Liver (tissue), 9 donors: ENCODE results near the gene UBAP2L. TPM values are rescaled to one million over a fixed set of nuclear protein-coding genes. Genes with fewer than 3 reads are reported as not detected.

Experiments
- DNase-seq: peaks from one replicate; pipeline ENCODE4 v3.0.0-alpha.2; 2017; ENCODE audit warnings: low spot score
- H3K27ac ChIP-seq, 2 donors: one replicate each; pipeline ENCODE4 v1.7.0; 2013; ENCODE audit warnings: inconsistent platforms in 2 of 2, low read length in 2 of 2, control low read depth in 1 of 2, low read depth in 1 of 2, mild to moderate bottlenecking in 1 of 2
- H3K27me3 ChIP-seq, 4 donors: one replicate each; pipeline versions ENCODE4 v1.6.1 to v1.7.0; 2013; ENCODE audit warnings: low read length in 3 of 4, inconsistent platforms in 1 of 4, mild to moderate bottlenecking in 1 of 4, moderate library complexity in 1 of 4; ENCODE audit not compliant: control insufficient read depth in 4 of 4, insufficient read depth in 4 of 4
- H3K36me3 ChIP-seq, 4 donors: one replicate each; pipeline versions ENCODE4 v1.6.1 to v1.7.0; 2013; ENCODE audit warnings: low read length in 3 of 4, mild to moderate bottlenecking in 3 of 4, low read depth in 1 of 4, moderate library complexity in 1 of 4; ENCODE audit not compliant: control insufficient read depth in 4 of 4, insufficient read depth in 3 of 4
- H3K4me1 ChIP-seq, 4 donors: one replicate each; pipeline versions ENCODE4 v1.6.1 to v1.7.0; 2013; ENCODE audit warnings: low read length in 3 of 4, mild to moderate bottlenecking in 3 of 4, moderate library complexity in 1 of 4; ENCODE audit not compliant: control insufficient read depth in 4 of 4, insufficient read depth in 4 of 4
- H3K4me3 ChIP-seq, 3 donors: one replicate each; pipeline versions ENCODE4 v1.6.1 to v1.7.0; 2013; ENCODE audit warnings: low read length in 3 of 3, control low read depth in 1 of 3, low read depth in 1 of 3, mild to moderate bottlenecking in 1 of 3
- H3K9ac ChIP-seq, 2 donors: one replicate each; pipeline ENCODE4 v1.7.0; 2013; ENCODE audit warnings: low read length in 2 of 2, mild to moderate bottlenecking in 2 of 2, moderate library complexity in 2 of 2, control low read depth in 1 of 2, low read depth in 1 of 2
- H3K9me3 ChIP-seq, 4 donors: one replicate each; pipeline versions ENCODE4 v1.6.1 to v1.7.0; 2013; ENCODE audit warnings: low read length in 3 of 4; ENCODE audit not compliant: control insufficient read depth in 4 of 4
- EGR1 ChIP-seq, 2 donors: IDR thresholded peaks; 2 replicates each; pipeline ENCODE4 v1.6.1; 2016 to 2018; ENCODE audit warnings: antibody characterized with exemption in 2 of 2, low read depth in 2 of 2
- FOXA1 ChIP-seq: IDR thresholded peaks from 2 replicates; pipeline ENCODE4 v1.6.1; 2016; ENCODE audit warnings: antibody characterized with exemption
- FOXA2 ChIP-seq: IDR thresholded peaks from 2 replicates; pipeline ENCODE4 v1.6.1; 2016; ENCODE audit warnings: antibody characterized with exemption
- GABPA ChIP-seq, 2 donors: IDR thresholded peaks in 1 of 2; conservative IDR thresholded peaks in 1 of 2; 2 replicates each; pipeline ENCODE4 v1.6.1; 2016; ENCODE audit warnings: antibody characterized with exemption in 2 of 2, mild to moderate bottlenecking in 1 of 2, moderate library complexity in 1 of 2
- HNF4A ChIP-seq, 2 donors: conservative IDR thresholded peaks; 2 replicates each; pipeline ENCODE4 v1.6.1; 2016; ENCODE audit warnings: antibody characterized with exemption in 2 of 2, mild to moderate bottlenecking in 2 of 2
- HNF4G ChIP-seq: IDR thresholded peaks from 2 replicates; pipeline ENCODE4 v1.6.1; 2016; ENCODE audit warnings: antibody characterized with exemption
- JUND ChIP-seq, 2 donors: IDR thresholded peaks; 2 replicates each; pipeline ENCODE4 v1.6.1; 2016; ENCODE audit warnings: antibody characterized with exemption in 2 of 2
- NR2F2 ChIP-seq: IDR thresholded peaks from 2 replicates; pipeline ENCODE4 v1.6.1; 2016; ENCODE audit warnings: antibody characterized with exemption
- RAD21 ChIP-seq, 2 donors: IDR thresholded peaks; 2 replicates each; pipeline ENCODE4 v1.6.1; 2016; ENCODE audit warnings: antibody characterized with exemption in 2 of 2, mild to moderate bottlenecking in 2 of 2
- RXRA ChIP-seq, 2 donors: IDR thresholded peaks; 2 replicates each; pipeline ENCODE4 v1.6.1; 2017 to 2018; ENCODE audit warnings: antibody characterized with exemption in 2 of 2, mild to moderate bottlenecking in 1 of 2
- SP1 ChIP-seq: IDR thresholded peaks from 2 replicates; pipeline ENCODE4 v1.6.1; 2018; ENCODE audit warnings: antibody characterized with exemption, mild to moderate bottlenecking
- TAF1 ChIP-seq: conservative IDR thresholded peaks from 2 replicates; pipeline ENCODE4 v1.6.1; 2016; ENCODE audit warnings: antibody characterized with exemption, mild to moderate bottlenecking
- YY1 ChIP-seq: IDR thresholded peaks from 2 replicates; pipeline ENCODE4 v1.6.1; 2016; ENCODE audit warnings: antibody characterized with exemption, mild to moderate bottlenecking
- WGBS: extraction: QIAGEN DNeasy Blood & Tissue Kit; methylation state at CpG from one replicate; pipeline ENCODE4 v1.1.7; 2013; 5-methylcytosine and 5-hydroxymethylcytosine counted together
- polyA plus RNA-seq, 2 donors: library from polyadenylated mRNA; stranded (reverse) in 1 of 2; unstranded in 1 of 2; fragments of 200-250 nt in 1 of 2; fragments of >200 nt in 1 of 2; fragmentation: Nextera tagmentation in 1 of 2; extraction: Ambion mirVana in 1 of 2; gene quantifications; one replicate each; pipeline versions ENCODE4 v1.2.1 to v1.2.3, GENCODE V29; 2013 to 2015
- total RNA-seq, 2 donors: library from RNA; depleted of rRNA; stranded (reverse); fragments of >200 nt; gene quantifications; one replicate each; pipeline ENCODE4 v1.2.3, GENCODE V29; 2014
- TF ChIP-seq, protein P1 (sequence below): IDR thresholded peaks from 2 replicates; pipeline ENCODE4 v1.6.1; 2016; ENCODE audit warnings: antibody characterized with exemption, mild to moderate bottlenecking
- TF ChIP-seq, protein P2 (sequence below): IDR thresholded peaks from 2 replicates; pipeline ENCODE4 v1.6.1; 2016; ENCODE audit warnings: antibody characterized with exemption
- TF ChIP-seq, protein P3 (sequence below): IDR thresholded peaks from 2 replicates; pipeline ENCODE4 v1.6.1; 2016; ENCODE audit warnings: antibody characterized with exemption
- TF ChIP-seq, protein P4 (sequence below): fragments of 150-350 bp; IDR thresholded peaks from 2 replicates; pipeline ENCODE4 v1.5.1; 2017; ENCODE audit warnings: improper control_type of control experiment, low read depth, low read length; ENCODE audit not compliant: missing input control
- TF ChIP-seq, protein P5 (sequence below): IDR thresholded peaks from 2 replicates; pipeline ENCODE4 v1.6.1; 2016; ENCODE audit warnings: antibody characterized with exemption
- donor health status: healthy.
- donor health status: healthy.
- donor health status: healthy.
- donor health status: healthy.
- donor health status: healthy.

UBAP2L gene
- total and polyA plus RNA-seq, 4 donors: 24.3 to 51.0 (median 34.1) TPM

DNA sequence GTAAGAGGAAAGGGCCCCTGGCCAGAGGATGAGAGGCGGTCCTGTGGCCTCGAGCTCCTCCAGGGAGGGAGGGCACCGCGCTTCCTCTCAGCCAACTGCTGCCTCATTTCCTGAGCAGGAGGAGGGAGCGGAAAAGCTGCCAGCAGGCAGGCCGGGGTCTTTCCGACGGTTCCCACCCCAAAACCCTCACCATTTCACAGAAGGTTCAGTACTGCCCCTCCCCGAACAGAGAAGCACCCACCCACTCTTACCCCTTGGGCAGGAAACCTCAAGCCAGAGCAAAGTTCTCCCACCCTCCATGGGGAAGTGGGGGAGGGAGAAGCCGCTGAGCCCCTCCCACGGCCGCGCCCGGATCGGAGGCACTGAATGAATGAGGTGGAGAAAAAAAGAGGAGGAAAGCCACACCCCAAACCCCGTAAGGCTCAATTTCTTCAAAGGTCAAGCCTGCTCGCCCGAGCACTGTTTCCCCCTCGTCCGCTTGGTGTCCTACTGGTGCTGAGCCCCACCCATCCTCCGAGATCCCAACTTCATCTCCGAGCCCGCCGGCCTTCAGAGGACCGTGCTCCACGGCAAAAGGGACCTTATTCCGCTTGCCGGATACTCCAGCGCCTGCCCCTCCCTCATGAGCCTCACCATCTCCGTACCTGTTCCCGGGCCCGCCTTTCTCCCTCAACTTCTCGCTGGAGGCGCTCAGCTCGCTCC is 38.3 kb upstream of the UBAP2L start:
- Histone ChIP-seq H3K4me1 (peaks cover 14 to 46% (median 40%) of the 10 kb centered on the region in 4 donors), H3K9ac (peak overlapping the region; percentile 48 to 61), H3K27ac (peak overlapping the region; percentile 76 to 77), H3K4me3 (peak overlapping the region; percentile 71 to 91 (median 72)), H3K27me3 (no peaks in the 10 kb centered on the region), H3K9me3 (no peaks in the 10 kb centered on the region), H3K36me3 (no peaks in the 10 kb centered on the region)
- WGBS: under 1% methylated on average over 35 of the region's 35 CpGs
- no peak for TF ChIP-seq HNF4A (conservative IDR thresholded peaks at IDR 0.05)
- no peak for TF ChIP-seq FOXA1
- TF ChIP-seq HNF4G: no peak
- TF ChIP-seq SP1: no peak
- no peak for TF ChIP-seq GABPA (IDR thresholded peaks at IDR 0.05 in 1 of 2, conservative IDR thresholded peaks at IDR 0.05 in 1 of 2)
- TF ChIP-seq, protein P1, sequence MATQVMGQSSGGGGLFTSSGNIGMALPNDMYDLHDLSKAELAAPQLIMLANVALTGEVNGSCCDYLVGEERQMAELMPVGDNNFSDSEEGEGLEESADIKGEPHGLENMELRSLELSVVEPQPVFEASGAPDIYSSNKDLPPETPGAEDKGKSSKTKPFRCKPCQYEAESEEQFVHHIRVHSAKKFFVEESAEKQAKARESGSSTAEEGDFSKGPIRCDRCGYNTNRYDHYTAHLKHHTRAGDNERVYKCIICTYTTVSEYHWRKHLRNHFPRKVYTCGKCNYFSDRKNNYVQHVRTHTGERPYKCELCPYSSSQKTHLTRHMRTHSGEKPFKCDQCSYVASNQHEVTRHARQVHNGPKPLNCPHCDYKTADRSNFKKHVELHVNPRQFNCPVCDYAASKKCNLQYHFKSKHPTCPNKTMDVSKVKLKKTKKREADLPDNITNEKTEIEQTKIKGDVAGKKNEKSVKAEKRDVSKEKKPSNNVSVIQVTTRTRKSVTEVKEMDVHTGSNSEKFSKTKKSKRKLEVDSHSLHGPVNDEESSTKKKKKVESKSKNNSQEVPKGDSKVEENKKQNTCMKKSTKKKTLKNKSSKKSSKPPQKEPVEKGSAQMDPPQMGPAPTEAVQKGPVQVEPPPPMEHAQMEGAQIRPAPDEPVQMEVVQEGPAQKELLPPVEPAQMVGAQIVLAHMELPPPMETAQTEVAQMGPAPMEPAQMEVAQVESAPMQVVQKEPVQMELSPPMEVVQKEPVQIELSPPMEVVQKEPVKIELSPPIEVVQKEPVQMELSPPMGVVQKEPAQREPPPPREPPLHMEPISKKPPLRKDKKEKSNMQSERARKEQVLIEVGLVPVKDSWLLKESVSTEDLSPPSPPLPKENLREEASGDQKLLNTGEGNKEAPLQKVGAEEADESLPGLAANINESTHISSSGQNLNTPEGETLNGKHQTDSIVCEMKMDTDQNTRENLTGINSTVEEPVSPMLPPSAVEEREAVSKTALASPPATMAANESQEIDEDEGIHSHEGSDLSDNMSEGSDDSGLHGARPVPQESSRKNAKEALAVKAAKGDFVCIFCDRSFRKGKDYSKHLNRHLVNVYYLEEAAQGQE: no peak
- no peak for TF ChIP-seq EGR1 (IDR thresholded peaks at IDR 0.05; ENCODE audit: low read depth in 2 of 2)
- TF ChIP-seq TAF1: no peak
- peak; percentile 65 for DNase-seq

DNA sequence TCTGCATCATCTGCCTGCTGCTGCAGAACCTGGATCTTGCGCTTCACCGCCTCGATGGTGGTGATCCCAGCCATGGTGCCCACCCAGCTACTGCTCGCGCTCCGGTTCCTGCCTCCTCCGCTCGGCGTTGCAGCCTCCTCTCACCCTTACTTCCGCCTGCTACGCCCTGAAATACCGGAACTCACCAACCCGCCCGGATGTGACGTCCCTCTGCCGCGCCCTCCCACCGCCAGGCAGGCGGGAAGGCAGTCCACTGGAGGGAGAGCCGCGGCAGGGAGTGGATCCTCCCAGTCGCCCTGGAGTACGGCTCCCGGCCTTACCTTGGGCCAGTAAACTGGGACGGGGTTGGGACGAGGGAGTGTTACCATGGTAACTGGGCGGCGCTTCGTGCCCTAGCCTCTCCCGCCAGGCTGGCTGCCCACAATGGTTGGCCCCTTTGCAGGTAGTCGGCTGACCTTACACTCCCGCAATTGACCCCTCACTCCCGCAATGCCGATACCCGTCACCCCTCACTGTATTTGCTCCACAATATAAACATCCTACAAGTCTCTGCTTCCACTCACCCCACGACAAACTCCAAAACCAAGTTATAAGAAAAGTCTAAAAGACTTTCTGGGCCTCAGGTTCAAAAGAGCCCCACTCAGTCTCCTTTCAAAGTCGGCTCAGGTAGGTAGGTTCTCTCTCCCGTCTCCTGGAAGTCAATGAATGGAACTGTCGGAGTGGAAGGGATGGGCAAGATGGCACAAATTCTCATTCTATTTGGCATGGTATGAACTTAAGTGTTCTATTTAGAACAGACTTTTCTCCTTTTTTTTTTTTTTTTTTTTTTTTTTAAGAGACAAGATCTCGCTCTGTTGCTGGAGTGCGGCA is 37.5 kb upstream of the UBAP2L start:
- Histone ChIP-seq H3K4me1 (peaks cover 14 to 43% (median 34%) of the 10 kb centered on the region in 4 donors), H3K9me3 (no peaks in the 10 kb centered on the region), H3K36me3 (no peaks in the 10 kb centered on the region), H3K9ac (peak overlapping the region; percentile 48 to 51), H3K27me3 (no peaks in the 10 kb centered on the region), H3K4me3 (peak overlapping the region; percentile 71 to 91 (median 72)), H3K27ac (peak overlapping the region; percentile 76 to 77)
- peak; percentile 97 for DNase-seq
- 6% methylated on average over 40 of the region's 41 CpGs for WGBS
- TF ChIP-seq GABPA (IDR thresholded peaks at IDR 0.05 in 1 of 2, conservative IDR thresholded peaks at IDR 0.05 in 1 of 2) (peak; percentile 95 to 98), YY1 (peak; percentile 81), JUND (IDR thresholded peaks at IDR 0.05) (no peak), RAD21 (IDR thresholded peaks at IDR 0.05) (peak in 1 of 2 donors; percentile 66), RXRA (IDR thresholded peaks at IDR 0.05) (peak; percentile 71 to 74), HNF4A (conservative IDR thresholded peaks at IDR 0.05) (peak in 1 of 2 donors; percentile 40), EGR1 (IDR thresholded peaks at IDR 0.05; ENCODE audit: low read depth in 2 of 2) (peak in 1 of 2 donors; percentile 61), FOXA2 (no peak), HNF4G (no peak), SP1 (peak; percentile 87), TAF1 (peak; percentile 84), NR2F2 (peak; percentile 38)
- TF ChIP-seq, protein P2, sequence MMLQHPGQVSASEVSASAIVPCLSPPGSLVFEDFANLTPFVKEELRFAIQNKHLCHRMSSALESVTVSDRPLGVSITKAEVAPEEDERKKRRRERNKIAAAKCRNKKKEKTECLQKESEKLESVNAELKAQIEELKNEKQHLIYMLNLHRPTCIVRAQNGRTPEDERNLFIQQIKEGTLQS: no peak
- TF ChIP-seq, protein P3, sequence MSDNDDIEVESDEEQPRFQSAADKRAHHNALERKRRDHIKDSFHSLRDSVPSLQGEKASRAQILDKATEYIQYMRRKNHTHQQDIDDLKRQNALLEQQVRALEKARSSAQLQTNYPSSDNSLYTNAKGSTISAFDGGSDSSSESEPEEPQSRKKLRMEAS: peak; percentile 72
- TF ChIP-seq, protein P1: peak; percentile 65
- TF ChIP-seq, protein P4, sequence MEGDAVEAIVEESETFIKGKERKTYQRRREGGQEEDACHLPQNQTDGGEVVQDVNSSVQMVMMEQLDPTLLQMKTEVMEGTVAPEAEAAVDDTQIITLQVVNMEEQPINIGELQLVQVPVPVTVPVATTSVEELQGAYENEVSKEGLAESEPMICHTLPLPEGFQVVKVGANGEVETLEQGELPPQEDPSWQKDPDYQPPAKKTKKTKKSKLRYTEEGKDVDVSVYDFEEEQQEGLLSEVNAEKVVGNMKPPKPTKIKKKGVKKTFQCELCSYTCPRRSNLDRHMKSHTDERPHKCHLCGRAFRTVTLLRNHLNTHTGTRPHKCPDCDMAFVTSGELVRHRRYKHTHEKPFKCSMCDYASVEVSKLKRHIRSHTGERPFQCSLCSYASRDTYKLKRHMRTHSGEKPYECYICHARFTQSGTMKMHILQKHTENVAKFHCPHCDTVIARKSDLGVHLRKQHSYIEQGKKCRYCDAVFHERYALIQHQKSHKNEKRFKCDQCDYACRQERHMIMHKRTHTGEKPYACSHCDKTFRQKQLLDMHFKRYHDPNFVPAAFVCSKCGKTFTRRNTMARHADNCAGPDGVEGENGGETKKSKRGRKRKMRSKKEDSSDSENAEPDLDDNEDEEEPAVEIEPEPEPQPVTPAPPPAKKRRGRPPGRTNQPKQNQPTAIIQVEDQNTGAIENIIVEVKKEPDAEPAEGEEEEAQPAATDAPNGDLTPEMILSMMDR: peak; percentile 4
- TF ChIP-seq, protein P5, sequence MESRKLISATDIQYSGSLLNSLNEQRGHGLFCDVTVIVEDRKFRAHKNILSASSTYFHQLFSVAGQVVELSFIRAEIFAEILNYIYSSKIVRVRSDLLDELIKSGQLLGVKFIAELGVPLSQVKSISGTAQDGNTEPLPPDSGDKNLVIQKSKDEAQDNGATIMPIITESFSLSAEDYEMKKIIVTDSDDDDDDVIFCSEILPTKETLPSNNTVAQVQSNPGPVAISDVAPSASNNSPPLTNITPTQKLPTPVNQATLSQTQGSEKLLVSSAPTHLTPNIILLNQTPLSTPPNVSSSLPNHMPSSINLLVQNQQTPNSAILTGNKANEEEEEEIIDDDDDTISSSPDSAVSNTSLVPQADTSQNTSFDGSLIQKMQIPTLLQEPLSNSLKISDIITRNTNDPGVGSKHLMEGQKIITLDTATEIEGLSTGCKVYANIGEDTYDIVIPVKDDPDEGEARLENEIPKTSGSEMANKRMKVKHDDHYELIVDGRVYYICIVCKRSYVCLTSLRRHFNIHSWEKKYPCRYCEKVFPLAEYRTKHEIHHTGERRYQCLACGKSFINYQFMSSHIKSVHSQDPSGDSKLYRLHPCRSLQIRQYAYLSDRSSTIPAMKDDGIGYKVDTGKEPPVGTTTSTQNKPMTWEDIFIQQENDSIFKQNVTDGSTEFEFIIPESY: no peak
